DMS 273 (cell line): ENCODE data around the gene SMURF1.

Source experiments
- DNase-seq: peaks from one replicate; lab custom pipeline; 2025; ENCODE audit not compliant: unreplicated experiment; lab: John Stamatoyannopoulos, UW

Gene SMURF1

GRCh38 chr7:99008921-99009530 lies 134.9 kb downstream of the SMURF1 start:
- DNase-seq, result no peak

- no peak for DNase-seq
Measured at GRCh38 chr7:99008181-99008631, 135.7 kb downstream of the SMURF1 start.

GRCh38 chr7:99006739-99007424 lies 137.0 kb downstream of the SMURF1 start:
- DNase-seq, result no peak

GRCh38 chr7:99005776-99006175 lies 138.1 kb downstream of the SMURF1 start:
- DNase-seq, result no peak

- DNase-seq, result no peak
Measured at GRCh38 chr7:99004781-99005500, 139.0 kb downstream of the SMURF1 start.

- no peak for DNase-seq
Measured at GRCh38 chr7:99004216-99004615, 139.7 kb downstream of the SMURF1 start.

GRCh38 chr7:99003419-99003818 lies 140.5 kb downstream of the SMURF1 start:
- no peak for DNase-seq

GRCh38 chr7:99002827-99003212 lies 141.1 kb downstream of the SMURF1 start:
- DNase-seq, result no peak

- DNase-seq, result no peak
Measured at GRCh38 chr7:99002148-99002826, 141.6 kb downstream of the SMURF1 start.

- no peak for DNase-seq
Measured at GRCh38 chr7:99001482-99002147, 142.3 kb downstream of the SMURF1 start.

GRCh38 chr7:99000904-99001465 lies 142.9 kb downstream of the SMURF1 start:
- DNase-seq, result no peak

- DNase-seq, result no peak
Measured at GRCh38 chr7:99000196-99000903, 143.6 kb downstream of the SMURF1 start.

GRCh38 chr7:98998821-98999725 lies 144.8 kb downstream of the SMURF1 start:
- DNase-seq, result no peak

- DNase-seq, result no peak
Measured at GRCh38 chr7:98997846-98998245, 146.1 kb downstream of the SMURF1 start.

- no peak for DNase-seq
Measured at GRCh38 chr7:98996150-98996552, 147.8 kb downstream of the SMURF1 start.

GRCh38 chr7:98995523-98996149 lies 148.3 kb downstream of the SMURF1 start:
- DNase-seq, result no peak

- DNase-seq, result no peak
Measured at GRCh38 chr7:98995111-98995510, 148.8 kb downstream of the SMURF1 start.

- DNase-seq, result no peak
Measured at GRCh38 chr7:98994046-98994944, 149.6 kb downstream of the SMURF1 start.
